Endothelial cell of umbilical vein (primary cell): ENCODE results near the gene RPP40. TPM values are rescaled to one million over a fixed set of nuclear protein-coding genes. Genes with fewer than 3 reads are reported as not detected.

Experiments used
- BruUV-seq: library from RNA; stranded (reverse); fragments of 400-500 nt; replicated peaks from 2 replicates; lab custom pipeline; 2021; lab: Mats Ljungman, UMichigan
- CTCF ChIA-PET: fragments of 300-600, 350-600 bp; sonication (Branson Sonifier 250); formaldehyde crosslinking; loops from one replicate; lab custom pipeline; 2021; ENCODE audit warnings: antibody characterized with exemption, inconsistent platforms; lab: Charles Lee
- POLR2A ChIA-PET: fragments of 300-600, 350-600 bp; sonication (Branson Sonifier 250); formaldehyde crosslinking; loops from one replicate; lab custom pipeline; 2021; ENCODE audit warnings: antibody characterized with exemption, inconsistent platforms; lab: Charles Lee
- DNase-seq: peaks from one replicate; pipeline ENCODE4 v3.0.0-alpha.2; 2011; ENCODE audit warnings: low read depth, low spot score
- FAIRE-seq: peaks from 2 replicates; lab custom pipeline; 2011; peaks lifted over from hg19 to GRCh38; lab: Jason Lieb, UNC
- H2AFZ ChIP-seq: 2 replicates; pipeline ENCODE4 v1.6.0; 2012; ENCODE audit warnings: low read depth, low read length, control low read depth, inconsistent platforms
- H3K27ac ChIP-seq: 2 replicates; pipeline ENCODE4 v1.5.1; 2011; ENCODE audit warnings: low read depth, mild to moderate bottlenecking, control low read depth, low read length, moderate library complexity; ENCODE audit not compliant: insufficient read depth
- H3K27me3 ChIP-seq, 2 experiments: 2 replicates each; pipeline versions ENCODE4 v1.6.0 to v1.6.1; 2011; ENCODE audit warnings: low read length in 2 of 2, mixed read lengths in 1 of 2; ENCODE audit not compliant: control insufficient read depth in 2 of 2, insufficient read depth in 2 of 2
- H3K36me3 ChIP-seq, 2 experiments: 2 replicates in 1 of 2; 3 replicates in 1 of 2; pipeline ENCODE4 v1.5.1; 2011; ENCODE audit warnings: low read length in 2 of 2, mild to moderate bottlenecking in 1 of 2, moderate library complexity in 1 of 2; ENCODE audit not compliant: control insufficient read depth in 2 of 2, insufficient read depth in 2 of 2; ENCODE audit errors: extremely low read depth in 1 of 2
- H3K4me1 ChIP-seq: 3 replicates; pipeline ENCODE4 v1.5.1; 2011; ENCODE audit warnings: mild to moderate bottlenecking, low read length; ENCODE audit not compliant: control insufficient read depth, insufficient read depth; ENCODE audit errors: extremely low read depth
- H3K4me2 ChIP-seq: 2 replicates; pipeline ENCODE4 v1.6.1; 2011; ENCODE audit warnings: low read length, control low read depth, mixed read lengths; ENCODE audit not compliant: insufficient read depth
- H3K4me3 ChIP-seq, 3 experiments: fragments of 200-600 bp in 1 of 3; sonication (generic), shearing (Covaris generic) in 1 of 3; replicated peaks in 1 of 3; 2 replicates each; pipeline ENCODE4 v1.5.1; 2011 to 2016; ENCODE audit warnings: control low read depth in 3 of 3, low read length in 3 of 3, mild to moderate bottlenecking in 2 of 3, inconsistent platforms in 1 of 3, low read depth in 1 of 3, moderate library complexity in 1 of 3; ENCODE audit not compliant: insufficient read depth in 1 of 3
- H3K79me2 ChIP-seq: 2 replicates; pipeline ENCODE4 v1.6.0; 2012; ENCODE audit warnings: low read length, inconsistent platforms; ENCODE audit not compliant: control insufficient read depth, insufficient read depth
- H3K9ac ChIP-seq: replicated peaks from 2 replicates; pipeline ENCODE3; 2011; ENCODE audit warnings: low read length, control low read depth; ENCODE audit not compliant: insufficient read depth; ENCODE audit errors: extremely low read depth
- H3K9me1 ChIP-seq: replicated peaks from 3 replicates; pipeline ENCODE4 v1.6.0; 2011; ENCODE audit warnings: mild to moderate bottlenecking, low read length; ENCODE audit not compliant: control insufficient read depth, insufficient read depth; ENCODE audit errors: extremely low read depth
- H3K9me3 ChIP-seq: replicated peaks from 2 replicates; pipeline ENCODE4 v1.5.1; 2012; ENCODE audit warnings: low read length, inconsistent platforms; ENCODE audit not compliant: control insufficient read depth, insufficient read depth
- H4K20me1 ChIP-seq: replicated peaks from 2 replicates; pipeline ENCODE3; 2011; ENCODE audit warnings: mild to moderate bottlenecking, low read length; ENCODE audit not compliant: control insufficient read depth, insufficient read depth; ENCODE audit errors: extremely low read depth
- CTCF ChIP-seq, 2 donors: IDR thresholded peaks; 1 replicate in 1 of 2; 2 replicates in 1 of 2; pipeline ENCODE4 v1.5.1; 2011; ENCODE audit warnings: low read length in 2 of 2, mild to moderate bottlenecking in 2 of 2, moderate library complexity in 2 of 2, control low read depth in 1 of 2, inconsistent platforms in 1 of 2, low read depth in 1 of 2; ENCODE audit not compliant: insufficient read depth in 1 of 2; ENCODE audit errors: extremely low read depth in 1 of 2
- EZH2 ChIP-seq: IDR thresholded peaks from 2 replicates; pipeline ENCODE4 v1.6.1; 2012; ENCODE audit warnings: borderline replicate concordance, low read depth, mild to moderate bottlenecking, moderate library complexity, low read length, inconsistent platforms; ENCODE audit not compliant: severe bottlenecking
- FOS ChIP-seq: IDR thresholded peaks from 2 replicates; pipeline ENCODE4 v1.6.1; 2011; ENCODE audit warnings: mild to moderate bottlenecking, low read length, moderate library complexity, borderline replicate concordance; ENCODE audit not compliant: insufficient read depth
- GATA2 ChIP-seq: IDR thresholded peaks from 2 replicates; pipeline ENCODE4 v1.7.0; 2011; ENCODE audit warnings: low read depth, mild to moderate bottlenecking, moderate library complexity, mixed read lengths, low read length; ENCODE audit not compliant: insufficient read length, insufficient read depth
- JUN ChIP-seq: IDR thresholded peaks from 2 replicates; pipeline ENCODE4 v1.6.1; 2011; ENCODE audit warnings: borderline replicate concordance, low read depth; ENCODE audit not compliant: insufficient read length, insufficient read depth
- MAX ChIP-seq: IDR thresholded peaks from 2 replicates; pipeline ENCODE4 v1.6.1; 2011; ENCODE audit not compliant: insufficient read depth, insufficient read length
- MYC ChIP-seq: IDR thresholded peaks from one replicate; pipeline ENCODE4 v1.6.1; 2011; ENCODE audit warnings: mild to moderate bottlenecking, low read depth, low read length
- POLR2A ChIP-seq: IDR thresholded peaks from 2 replicates; pipeline ENCODE4 v1.6.1; 2012; ENCODE audit warnings: low read depth, mild to moderate bottlenecking, control low read depth, low read length
- POLR2AphosphoS5 ChIP-seq: IDR thresholded peaks from 2 replicates; pipeline ENCODE4 v1.6.1; 2012; ENCODE audit warnings: low read depth, mild to moderate bottlenecking, control low read depth, low read length, moderate library complexity; ENCODE audit not compliant: insufficient read depth
- dilution Hi-C: fragments of 300-500 bp; cut with MboI; formaldehyde crosslinking; loops from one replicate; pipeline ENCODE4 v1.15.0; 2019; ENCODE audit warnings: low sequenced_read_pairs; ENCODE audit not compliant: extremely low pct_ligation_motif_present
- intact Hi-C: fragments of 100-400 bp; cut with micrococcal nuclease; formaldehyde crosslinking; loops from one replicate; pipeline ENCODE4 v1.10.0; 2022
- polyA plus RNA-seq, 4 experiments: library from polyadenylated mRNA; depleted of rRNA in 3 of 4; stranded (reverse) in 3 of 4; unstranded in 1 of 4; fragments of >200 nt; gene quantifications; 2 replicates each; pipeline versions ENCODE4 v1.2.1 to v1.2.3, GENCODE V29; 2011 to 2012; ENCODE audit warnings: missing spikeins in 1 of 4
- total RNA-seq: library from RNA; stranded (reverse); gene quantifications from 2 replicates; pipeline ENCODE4 v1.2.3, GENCODE V29; 2021

RPP40 gene
- total and polyA plus RNA-seq, 2 donors (not counting 3 experiments of a cell fraction or from before 2014, with no cell fraction given) = 10.2 to 15.3 TPM

DNA sequence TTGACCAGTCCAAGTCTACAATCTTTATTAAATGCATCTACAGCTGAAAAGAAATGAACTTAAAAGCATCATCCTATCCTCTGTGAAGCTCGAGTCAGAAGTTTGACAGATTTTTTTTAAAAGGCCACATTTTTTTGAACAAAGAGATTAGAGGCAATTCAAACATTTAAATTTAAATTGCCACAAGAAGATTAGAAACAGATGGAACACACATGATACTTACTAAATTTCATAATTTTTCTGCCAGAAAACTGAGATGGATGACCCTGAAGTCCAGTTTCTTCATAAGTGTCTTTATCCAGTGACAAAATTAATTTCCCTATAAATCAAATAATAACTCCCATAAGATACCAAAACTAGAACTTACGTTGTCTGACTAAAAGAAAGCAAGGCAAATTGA lies 4.3 kb downstream of the RPP40 start:
- H3K9me1 ChIP-seq = no peaks in the 10 kb centered on the region
- no peaks in the 10 kb centered on the region for H3K79me2 ChIP-seq
- FAIRE-seq (no peak), DNase-seq (no peak)
- peaks cover 2 to 8% of the 10 kb centered on the region in 2 experiments for H3K36me3 ChIP-seq
- dilution Hi-C loops = no loop called here
- H3K4me1 ChIP-seq = peaks cover 5% of the 10 kb centered on the region
- H3K4me3 ChIP-seq = no peak overlapping the region
- BruUV-seq = no TSS peak
- TF ChIP-seq MAX (no peak), FOS (no peak), MYC (no peak), JUN (no peak), GATA2 (no peak), POLR2A (no peak), EZH2 (no peak), POLR2AphosphoS5 (no peak), CTCF (IDR thresholded peaks at IDR 0.05; ENCODE audit: extremely low read depth in 1 of 2, insufficient read depth in 1 of 2, low read depth in 1 of 2, low read length in 2 of 2) (no peak)
- no peak overlapping the region for H2AFZ ChIP-seq
- H3K9ac ChIP-seq = no peak overlapping the region
- intact Hi-C loops = no loop called here
- no peaks in the 10 kb centered on the region for H3K27me3 ChIP-seq
- ChIA-PET CTCF (no interaction called here), POLR2A (no interaction called here)
- no peaks in the 10 kb centered on the region for H3K9me3 ChIP-seq
- H4K20me1 ChIP-seq = no peaks in the 10 kb centered on the region
- H3K27ac ChIP-seq = no peak overlapping the region
- H3K4me2 ChIP-seq = no peak overlapping the region
